22Rv1 (cell line): ENCODE measurements around the gene MIEF1.

ENCODE experiments used
- H3K27ac ChIP-seq: fragments of 450-650 bp; 2 replicates; pipeline ENCODE4 v1.5.1; 2017
- ZFX ChIP-seq: fragments of 450-650 bp; IDR thresholded peaks from 2 replicates; pipeline ENCODE4 v1.6.1; 2017; ENCODE audit warnings: antibody characterized with exemption, borderline replicate concordance
- TF ChIP-seq, protein P1 (sequence below): fragments of 450-650 bp; IDR thresholded peaks from 2 replicates; pipeline ENCODE4 v1.5.1; 2017; ENCODE audit warnings: mild to moderate bottlenecking

Gene MIEF1

DNA sequence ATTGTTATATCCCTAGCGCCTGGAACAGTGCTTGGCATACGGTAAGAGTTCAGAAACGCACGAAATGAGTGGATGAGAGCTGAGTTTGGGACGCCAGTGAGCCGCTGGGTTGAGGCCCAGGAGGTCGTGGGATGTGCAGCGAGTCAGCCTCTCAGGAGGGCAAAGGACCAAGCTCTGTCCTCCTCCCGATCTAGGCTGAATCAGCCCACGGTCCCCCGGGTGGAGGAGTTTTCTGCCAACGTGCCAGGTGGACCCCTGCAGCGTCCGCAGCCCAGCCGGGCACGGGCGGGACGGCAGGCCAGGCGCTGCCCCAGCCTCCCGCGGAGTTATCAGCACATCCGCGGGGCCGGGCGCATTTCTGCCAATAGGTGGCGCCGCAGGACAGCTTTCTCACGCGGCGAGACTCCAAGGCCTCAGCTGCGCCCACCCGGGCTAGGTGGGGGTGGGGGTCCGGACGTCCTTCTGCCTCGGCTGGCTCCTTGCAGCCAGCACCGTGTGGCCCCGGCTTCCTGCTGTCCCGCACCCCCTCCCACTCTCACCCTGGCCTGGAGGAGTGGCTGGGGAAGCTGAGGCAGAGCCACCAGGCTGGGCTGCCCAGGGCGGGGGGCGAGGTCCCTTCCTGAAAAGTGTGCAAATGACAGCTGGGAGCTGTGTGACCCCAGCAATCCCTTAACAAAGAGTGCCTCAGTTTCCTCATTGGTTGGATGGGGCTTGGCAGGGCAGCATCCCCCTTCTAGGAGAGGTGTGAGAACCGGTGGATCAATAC, 32.7 kb downstream of the MIEF1 start:
- peak overlapping the region; percentile 77 for H3K27ac ChIP-seq
- no peak for TF ChIP-seq ZFX
- TF ChIP-seq, protein P1, sequence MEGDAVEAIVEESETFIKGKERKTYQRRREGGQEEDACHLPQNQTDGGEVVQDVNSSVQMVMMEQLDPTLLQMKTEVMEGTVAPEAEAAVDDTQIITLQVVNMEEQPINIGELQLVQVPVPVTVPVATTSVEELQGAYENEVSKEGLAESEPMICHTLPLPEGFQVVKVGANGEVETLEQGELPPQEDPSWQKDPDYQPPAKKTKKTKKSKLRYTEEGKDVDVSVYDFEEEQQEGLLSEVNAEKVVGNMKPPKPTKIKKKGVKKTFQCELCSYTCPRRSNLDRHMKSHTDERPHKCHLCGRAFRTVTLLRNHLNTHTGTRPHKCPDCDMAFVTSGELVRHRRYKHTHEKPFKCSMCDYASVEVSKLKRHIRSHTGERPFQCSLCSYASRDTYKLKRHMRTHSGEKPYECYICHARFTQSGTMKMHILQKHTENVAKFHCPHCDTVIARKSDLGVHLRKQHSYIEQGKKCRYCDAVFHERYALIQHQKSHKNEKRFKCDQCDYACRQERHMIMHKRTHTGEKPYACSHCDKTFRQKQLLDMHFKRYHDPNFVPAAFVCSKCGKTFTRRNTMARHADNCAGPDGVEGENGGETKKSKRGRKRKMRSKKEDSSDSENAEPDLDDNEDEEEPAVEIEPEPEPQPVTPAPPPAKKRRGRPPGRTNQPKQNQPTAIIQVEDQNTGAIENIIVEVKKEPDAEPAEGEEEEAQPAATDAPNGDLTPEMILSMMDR = peak; percentile 95

DNA sequence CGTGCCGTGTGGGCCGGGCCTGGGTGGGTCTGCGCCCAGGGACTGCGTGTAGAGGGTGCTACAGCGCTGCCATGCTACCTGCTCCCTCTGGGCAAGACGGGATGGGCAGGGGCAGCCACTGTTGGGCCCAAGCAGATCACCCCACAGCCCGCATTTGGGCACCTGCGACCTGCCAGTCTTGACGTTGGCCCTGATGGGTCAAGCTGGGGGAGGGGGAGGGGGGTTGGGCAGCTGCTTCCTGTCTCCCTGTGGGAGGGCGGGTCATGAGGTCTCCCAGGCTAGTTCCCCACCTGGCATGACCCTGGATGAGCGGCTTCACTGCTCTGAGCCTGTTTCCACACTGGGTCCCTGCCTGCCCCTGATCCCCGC, 33.3 kb downstream of the MIEF1 start:
- TF ChIP-seq, protein P1 = no peak
- TF ChIP-seq ZFX = no peak
- H3K27ac ChIP-seq = no peak overlapping the region

- H3K27ac ChIP-seq = no peak overlapping the region
- no peak for TF ChIP-seq ZFX
- TF ChIP-seq, protein P1 = no peak
Observed at GRCh38 chr22:39535831-39536449, 33.9 kb downstream of the MIEF1 start.

DNA sequence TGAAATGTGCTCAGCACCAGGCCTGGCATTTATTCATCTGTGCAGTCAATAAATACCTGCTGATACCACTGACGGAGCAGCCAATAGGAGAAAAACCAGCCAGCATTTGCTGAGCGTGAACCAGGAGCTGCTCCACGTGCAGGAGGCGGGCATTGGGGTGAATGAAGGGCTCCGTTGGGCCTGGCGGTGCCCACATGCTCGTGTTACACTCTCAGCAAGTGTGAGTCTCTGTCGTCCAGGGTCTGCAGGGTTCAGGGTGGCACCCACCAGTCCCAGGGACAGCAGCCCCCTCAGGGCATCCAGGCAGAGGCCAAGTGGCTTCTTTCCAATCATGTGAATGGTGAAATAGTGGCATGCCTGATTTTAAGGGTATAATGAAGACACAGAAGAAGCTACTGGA, 34.6 kb downstream of the MIEF1 start:
- TF ChIP-seq, protein P1 = no peak
- no peak for TF ChIP-seq ZFX
- H3K27ac ChIP-seq = no peak overlapping the region

DNA sequence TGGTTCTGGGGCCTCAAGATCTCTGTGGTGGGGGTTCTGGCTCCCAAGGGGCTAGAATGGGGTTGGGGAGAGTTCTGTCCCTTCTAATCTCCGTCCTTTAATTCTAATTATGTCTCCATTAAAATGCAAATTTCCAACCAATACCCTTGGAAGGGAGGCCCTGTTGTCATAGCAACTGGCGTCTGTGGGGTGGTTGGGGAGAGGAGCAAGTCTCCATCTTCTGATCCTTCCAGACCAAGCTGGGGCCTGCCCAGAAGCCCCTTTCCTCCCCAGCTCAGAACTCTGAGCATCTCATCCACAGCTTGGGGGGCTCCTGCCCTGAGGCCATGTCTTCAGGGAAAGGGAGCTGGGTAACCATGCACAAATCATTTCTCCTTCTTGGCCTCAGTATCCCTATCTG, 35.9 kb downstream of the MIEF1 start:
- no peak for TF ChIP-seq ZFX
- TF ChIP-seq, protein P1 = no peak

GRCh38 chr22:39543095-39543494, 41.0 kb downstream of the MIEF1 start:
- TF ChIP-seq, protein P1 = peak; percentile 74
- TF ChIP-seq ZFX = no peak
- H3K27ac ChIP-seq = no peak overlapping the region

More for the DNA sequence above, 35.9 kb downstream of the MIEF1 start:
- no peak overlapping the region for H3K27ac ChIP-seq
